Vagina (tissue), 2 donors: Measurements from ENCODE around the gene TLE4. TPM values are rescaled to one million over a fixed set of nuclear protein-coding genes. Genes with fewer than 3 reads are reported as not detected.

Source experiments
- DNase-seq, 2 donors: peaks; one replicate each; pipeline ENCODE4 v3.0.0-alpha.2; 2017; ENCODE audit errors: extremely low spot score in 2 of 2
- H3K27ac ChIP-seq: fragments of 200-600 bp; sonication (generic); one replicate; pipeline ENCODE4 v1.5.1; 2019
- H3K27me3 ChIP-seq: fragments of 200-600 bp; sonication (generic); one replicate; pipeline ENCODE4 v1.5.1; 2019
- H3K36me3 ChIP-seq, 2 donors: fragments of 200-600 bp; sonication (generic); one replicate each; pipeline ENCODE4 v1.5.1; 2017 to 2019
- H3K4me1 ChIP-seq: fragments of 200-600 bp; sonication (generic); one replicate; pipeline ENCODE4 v1.5.1; 2019
- H3K4me3 ChIP-seq, 2 donors: fragments of 200-600 bp; sonication (generic); 1 replicate in 1 of 2; 2 replicates in 1 of 2; pipeline ENCODE4 v1.5.1; 2016 to 2019
- H3K9me3 ChIP-seq: fragments of 200-600 bp; sonication (generic); one replicate; pipeline ENCODE4 v1.5.1; 2019
- POLR2A ChIP-seq, 2 donors: fragments of 450-650 bp; IDR thresholded peaks; one replicate each; pipeline ENCODE4 v1.6.1; 2017; ENCODE audit warnings: antibody characterized with exemption in 2 of 2, mild to moderate bottlenecking in 2 of 2, moderate library complexity in 2 of 2
- POLR2AphosphoS5 ChIP-seq, 2 donors: sonication (generic); formaldehyde crosslinking; IDR thresholded peaks; one replicate each; pipeline ENCODE4 v1.9.0; 2017; ENCODE audit warnings: antibody characterized with exemption in 2 of 2, mild to moderate bottlenecking in 2 of 2, low read depth in 1 of 2; ENCODE audit not compliant: insufficient read depth in 1 of 2
- intact Hi-C: fragments of 100-400 bp; cut with DNase I; formaldehyde crosslinking; loops from one replicate; pipeline ENCODE4 v1.15.1; 2023
- total RNA-seq: library from RNA; depleted of rRNA; stranded (reverse); fragments of >200 nt; gene quantifications from one replicate; pipeline ENCODE4 v1.2.3, GENCODE V29; 2016
- TF ChIP-seq, protein P1 (sequence below), 3 experiments: fragments of 450-650 bp in 2 of 3; fragments of 200-600 bp in 1 of 3; sonication (generic) in 1 of 3; IDR thresholded peaks; one replicate each; pipeline ENCODE4 v1.5.1; 2017 to 2019; ENCODE audit warnings: antibody characterized with exemption in 3 of 3, mild to moderate bottlenecking in 2 of 3, moderate library complexity in 2 of 3

TLE4 gene
- total RNA-seq, 1 donor from 2014 or later = 49.8 TPM

- H3K4me3 ChIP-seq = no peak overlapping the region
- H3K27me3 ChIP-seq = no peaks in the 10 kb centered on the region
- intact Hi-C loops = no loop called here
- TF ChIP-seq POLR2AphosphoS5 (IDR thresholded peaks at IDR 0.05; ENCODE audit: insufficient read depth in 1 of 2, low read depth in 1 of 2) = no peak
- no peak for TF ChIP-seq POLR2A (IDR thresholded peaks at IDR 0.05)
- TF ChIP-seq, protein P1, sequence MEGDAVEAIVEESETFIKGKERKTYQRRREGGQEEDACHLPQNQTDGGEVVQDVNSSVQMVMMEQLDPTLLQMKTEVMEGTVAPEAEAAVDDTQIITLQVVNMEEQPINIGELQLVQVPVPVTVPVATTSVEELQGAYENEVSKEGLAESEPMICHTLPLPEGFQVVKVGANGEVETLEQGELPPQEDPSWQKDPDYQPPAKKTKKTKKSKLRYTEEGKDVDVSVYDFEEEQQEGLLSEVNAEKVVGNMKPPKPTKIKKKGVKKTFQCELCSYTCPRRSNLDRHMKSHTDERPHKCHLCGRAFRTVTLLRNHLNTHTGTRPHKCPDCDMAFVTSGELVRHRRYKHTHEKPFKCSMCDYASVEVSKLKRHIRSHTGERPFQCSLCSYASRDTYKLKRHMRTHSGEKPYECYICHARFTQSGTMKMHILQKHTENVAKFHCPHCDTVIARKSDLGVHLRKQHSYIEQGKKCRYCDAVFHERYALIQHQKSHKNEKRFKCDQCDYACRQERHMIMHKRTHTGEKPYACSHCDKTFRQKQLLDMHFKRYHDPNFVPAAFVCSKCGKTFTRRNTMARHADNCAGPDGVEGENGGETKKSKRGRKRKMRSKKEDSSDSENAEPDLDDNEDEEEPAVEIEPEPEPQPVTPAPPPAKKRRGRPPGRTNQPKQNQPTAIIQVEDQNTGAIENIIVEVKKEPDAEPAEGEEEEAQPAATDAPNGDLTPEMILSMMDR (IDR thresholded peaks at IDR 0.05) = no peak
- no peaks in the 10 kb centered on the region for H3K36me3 ChIP-seq
- no peak for DNase-seq
- H3K4me1 ChIP-seq = peaks cover 13% of the 10 kb centered on the region
- H3K27ac ChIP-seq = no peak overlapping the region
- H3K9me3 ChIP-seq = no peaks in the 10 kb centered on the region
Measured at GRCh38 chr9:79687131-79687447, 115.3 kb downstream of the TLE4 start.

DNA sequence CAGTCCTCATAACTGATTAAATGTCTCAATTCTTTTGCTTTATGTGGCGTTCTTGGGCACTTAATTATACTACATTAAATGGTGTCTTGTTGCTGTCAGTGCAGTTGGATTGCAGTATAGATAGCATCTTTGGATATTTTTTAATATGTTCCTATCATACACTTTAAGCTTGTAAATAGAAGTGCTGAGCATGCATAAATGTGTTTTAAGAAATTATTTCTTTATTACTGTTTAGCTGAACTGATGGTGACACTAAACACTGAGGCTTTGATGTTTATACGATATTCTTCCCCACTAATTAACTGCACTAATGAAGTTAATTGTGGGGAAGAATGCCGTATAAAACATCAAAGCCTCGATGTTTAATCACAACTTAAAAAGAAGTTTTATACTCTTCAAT, 116.6 kb downstream of the TLE4 start:
- Histone ChIP-seq H3K4me1 (peaks cover 10% of the 10 kb centered on the region), H3K4me3 (no peak overlapping the region), H3K27me3 (no peaks in the 10 kb centered on the region), H3K27ac (no peak overlapping the region), H3K36me3 (no peaks in the 10 kb centered on the region), H3K9me3 (no peaks in the 10 kb centered on the region)
- no peak for DNase-seq
- intact Hi-C loops = no loop called here
- no peak for TF ChIP-seq POLR2A (IDR thresholded peaks at IDR 0.05)
- TF ChIP-seq, protein P1 (IDR thresholded peaks at IDR 0.05) = no peak

GRCh38 chr9:79689576-79689975, 117.8 kb downstream of the TLE4 start:
- Histone ChIP-seq H3K4me1 (peaks cover 17% of the 10 kb centered on the region), H3K36me3 (no peaks in the 10 kb centered on the region), H3K27me3 (no peaks in the 10 kb centered on the region), H3K27ac (no peak overlapping the region), H3K9me3 (no peaks in the 10 kb centered on the region), H3K4me3 (no peak overlapping the region)
- TF ChIP-seq POLR2AphosphoS5 (IDR thresholded peaks at IDR 0.05; ENCODE audit: insufficient read depth in 1 of 2, low read depth in 1 of 2) = no peak
- no peak for DNase-seq
- intact Hi-C loops = no loop called here

DNA sequence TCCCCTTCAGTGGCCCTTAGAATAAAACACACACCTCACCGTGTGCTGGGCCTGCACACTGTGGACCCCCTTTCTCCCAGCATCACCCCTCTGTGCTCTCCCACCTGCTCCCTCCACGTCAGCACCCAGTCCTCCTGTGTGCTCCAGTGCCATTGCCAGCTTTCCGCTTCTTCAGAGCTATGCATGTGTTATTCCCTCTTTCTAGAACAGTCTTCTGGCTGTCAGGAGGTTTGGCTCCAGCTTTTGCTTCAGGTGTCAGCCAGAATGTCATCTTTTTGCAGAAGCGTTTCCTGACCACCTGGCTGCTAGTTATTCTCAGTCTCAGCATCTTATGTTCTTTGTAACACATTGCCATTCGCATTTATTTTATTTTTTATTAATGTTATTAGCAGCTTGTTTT, 119.7 kb downstream of the TLE4 start:
- Histone ChIP-seq H3K4me3 (no peak overlapping the region), H3K36me3 (no peaks in the 10 kb centered on the region), H3K9me3 (no peaks in the 10 kb centered on the region), H3K4me1 (peaks cover 14% of the 10 kb centered on the region), H3K27me3 (no peaks in the 10 kb centered on the region), H3K27ac (no peak overlapping the region)
- TF ChIP-seq POLR2A (IDR thresholded peaks at IDR 0.05) = no peak
- no peak for TF ChIP-seq POLR2AphosphoS5 (IDR thresholded peaks at IDR 0.05; ENCODE audit: insufficient read depth in 1 of 2, low read depth in 1 of 2)
- TF ChIP-seq, protein P1 (IDR thresholded peaks at IDR 0.05) = no peak
- DNase-seq = no peak
- intact Hi-C loops = no loop called here

DNA sequence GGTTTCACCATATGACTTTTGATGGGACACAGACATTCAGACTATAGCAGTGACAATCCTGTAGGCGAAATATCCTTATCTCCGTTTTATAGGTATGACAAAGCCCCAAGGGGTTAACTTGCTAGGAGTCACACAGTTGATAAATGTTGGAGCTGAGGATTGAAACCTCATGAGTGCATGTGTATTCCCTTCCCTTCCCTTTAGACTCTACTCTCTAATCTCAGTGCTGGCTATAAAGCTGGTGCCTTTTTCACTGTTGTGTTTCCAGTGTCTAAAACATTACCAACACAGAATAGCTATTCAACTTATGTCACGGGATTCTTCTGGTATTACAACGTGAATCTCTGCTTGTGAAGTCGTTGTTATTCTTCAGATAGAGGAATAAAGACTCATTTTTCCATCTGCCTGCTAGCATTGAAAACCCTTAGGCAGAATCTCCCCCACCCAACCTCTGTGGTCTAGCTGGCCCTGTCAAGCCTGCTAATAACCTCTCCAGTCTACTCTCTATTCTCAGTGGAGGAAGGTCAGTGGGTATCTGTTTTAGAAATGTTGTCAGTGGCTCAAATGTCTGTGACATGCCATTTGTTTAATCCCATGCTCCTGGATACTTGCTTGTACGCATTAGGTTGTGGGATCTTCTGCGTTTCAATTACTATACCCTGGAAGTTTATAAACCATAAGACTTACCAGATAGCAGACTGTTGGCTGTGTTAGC, 121.2 kb downstream of the TLE4 start:
- Histone ChIP-seq H3K27me3 (no peaks in the 10 kb centered on the region), H3K9me3 (no peaks in the 10 kb centered on the region), H3K27ac (no peak overlapping the region), H3K4me3 (no peak overlapping the region), H3K36me3 (no peaks in the 10 kb centered on the region), H3K4me1 (peaks cover 7% of the 10 kb centered on the region)
- DNase-seq = no peak
- intact Hi-C loops = no loop called here
- no peak for TF ChIP-seq POLR2A (IDR thresholded peaks at IDR 0.05)
- TF ChIP-seq, protein P1 (IDR thresholded peaks at IDR 0.05) = no peak
- no peak for TF ChIP-seq POLR2AphosphoS5 (IDR thresholded peaks at IDR 0.05; ENCODE audit: insufficient read depth in 1 of 2, low read depth in 1 of 2)
